HCT116 (cell line): ENCODE measurements around the gene ANTKMT. TPM values are rescaled to one million over a fixed set of nuclear protein-coding genes. Genes with fewer than 3 reads are reported as not detected.

ENCODE experiments used
- EZH2 ChIP-seq: fragments of 200-600 bp; sonication (generic); IDR thresholded peaks from 2 replicates; pipeline ENCODE4 v1.6.1; 2017; ENCODE audit warnings: antibody characterized with exemption, mixed run types
- POLR2AphosphoS5 ChIP-seq: IDR thresholded peaks from 2 replicates; pipeline ENCODE4 v1.6.1; 2011; ENCODE audit warnings: mild to moderate bottlenecking, low read depth, low read length, moderate library complexity
- RAD21 ChIP-seq: IDR thresholded peaks from 2 replicates; pipeline ENCODE4 v1.6.1; 2012; ENCODE audit warnings: low read depth, mild to moderate bottlenecking
- REST ChIP-seq: IDR thresholded peaks from 2 replicates; pipeline ENCODE4 v1.6.1; 2012; ENCODE audit warnings: low read depth
- SP1 ChIP-seq: IDR thresholded peaks from 2 replicates; pipeline ENCODE4 v1.6.1; 2012; ENCODE audit warnings: low read depth
- TCF7L2 ChIP-seq: IDR thresholded peaks from 2 replicates; pipeline ENCODE4 v1.7.0; 2011; ENCODE audit warnings: borderline replicate concordance, inconsistent platforms; ENCODE audit not compliant: insufficient read depth, insufficient read length; ENCODE audit errors: extremely low read depth
- ZBTB33 ChIP-seq: IDR thresholded peaks from 2 replicates; pipeline ENCODE4 v1.6.1; 2011; ENCODE audit warnings: mild to moderate bottlenecking, low read length, moderate library complexity; ENCODE audit not compliant: insufficient replicate concordance; ENCODE audit errors: extremely low read depth
- ZNF274 ChIP-seq: fragments of 200-500 bp; sonication (Bioruptor generic); IDR thresholded peaks from 2 replicates; pipeline ENCODE4 v1.6.1; 2014; ENCODE audit warnings: mild to moderate bottlenecking, low read depth, low read length, inconsistent platforms
- total RNA-seq: library from RNA; stranded (reverse); gene quantifications from one replicate; pipeline ENCODE4 v1.2.1, GENCODE V29; 2021; ENCODE audit not compliant: unreplicated experiment

Gene ANTKMT
- total RNA-seq, 1 experiment from 2014 or later: 65.4 TPM

GRCh38 chr16:714079-714478, 6.9 kb upstream of the ANTKMT start (continued):
- no peak for TF ChIP-seq REST
- TF ChIP-seq RAD21: no peak
- TF ChIP-seq EZH2: no peak
- no peak for TF ChIP-seq POLR2AphosphoS5
- no peak for TF ChIP-seq ZBTB33
- TF ChIP-seq TCF7L2: no peak
- no peak for TF ChIP-seq SP1
- no peak for TF ChIP-seq ZNF274
